Hepatocyte (in vitro differentiated cells): ENCODE measurements around the gene MORN2.

ENCODE experiments used
- CTCF ChIP-seq: fragments of 200-600 bp; sonication (generic); IDR thresholded peaks from 2 replicates; pipeline ENCODE4 v1.5.1; 2016; ENCODE audit warnings: antibody characterized with exemption, mild to moderate bottlenecking; ENCODE audit not compliant: poor library complexity
- EZH2 ChIP-seq: fragments of 200-600 bp; sonication (generic); IDR thresholded peaks from 2 replicates; pipeline ENCODE4 v1.6.1; 2016; ENCODE audit warnings: antibody characterized with exemption, mild to moderate bottlenecking, borderline replicate concordance
- EZH2phosphoT487 ChIP-seq: fragments of 200-600 bp; sonication (generic); IDR thresholded peaks from one replicate; pipeline ENCODE4 v1.6.1; 2018; ENCODE audit warnings: antibody characterized with exemption, mild to moderate bottlenecking, low read depth, moderate library complexity; ENCODE audit not compliant: unreplicated experiment, severe bottlenecking

DNA sequence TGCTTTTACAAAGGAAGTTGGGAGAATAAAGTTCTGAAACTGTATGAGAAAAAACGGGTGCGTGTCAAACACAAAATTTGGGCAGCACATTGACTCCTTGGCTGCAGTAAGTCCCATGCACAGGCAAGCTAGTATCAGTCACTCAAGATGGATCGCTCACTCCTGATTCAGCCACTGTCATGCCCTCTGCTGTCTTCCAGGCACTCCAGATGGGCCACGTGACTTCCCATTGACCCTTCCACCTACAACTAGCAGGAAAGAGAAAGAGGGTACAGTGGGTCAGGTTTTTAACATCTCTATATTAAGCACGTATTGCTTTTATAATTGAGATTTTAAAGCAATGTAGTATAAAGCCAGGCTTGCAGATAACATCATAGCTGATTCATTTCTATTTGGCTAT is 22.5 kb downstream of the MORN2 start:
- no peak for TF ChIP-seq CTCF
- TF ChIP-seq EZH2phosphoT487 = no peak
- no peak for TF ChIP-seq EZH2
